Gastroesophageal sphincter (tissue), 4 donors: ENCODE measurements around the gene SETD1B. TPM values are rescaled to one million over a fixed set of nuclear protein-coding genes. Genes with fewer than 3 reads are reported as not detected.
"Not testable (repeated sequence)": the region's sequence is repeated elsewhere in the genome, so short reads cannot be mapped to it uniquely, and the experiment has no call there.

Experiments used
- ATAC-seq: fragments of 150-250 bp; one replicate; pipeline ENCODE4 v1.9.1; 2016; ENCODE audit warnings: mild to moderate bottlenecking, moderate library complexity
- H3K27ac ChIP-seq, 4 donors: fragments of 200-600 bp; sonication (generic) in 3 of 4; 1 replicate in 3 of 4; 2 replicates in 1 of 4; pipeline ENCODE4 v1.5.1; 2016 to 2019
- H3K27me3 ChIP-seq: fragments of 200-600 bp; sonication (generic); one replicate; pipeline ENCODE4 v1.5.1; 2019
- H3K36me3 ChIP-seq, 2 donors: fragments of 200-600 bp; sonication (generic); one replicate each; pipeline ENCODE4 v1.5.1; 2019; ENCODE audit warnings: control low read depth in 1 of 2
- H3K4me1 ChIP-seq, 3 donors: fragments of 200-600 bp; sonication (generic); 1 replicate in 2 of 3; 2 replicates in 1 of 3; pipeline ENCODE4 v1.5.1; 2016 to 2019; ENCODE audit warnings: control low read depth in 2 of 3
- H3K4me3 ChIP-seq, 2 donors: fragments of 200-600 bp; sonication (generic); one replicate each; pipeline ENCODE4 v1.5.1; 2019; ENCODE audit warnings: mild to moderate bottlenecking in 1 of 2, moderate library complexity in 1 of 2
- H3K9me3 ChIP-seq, 3 donors: fragments of 200-600 bp; sonication (generic); one replicate each; pipeline ENCODE4 v1.5.1; 2017 to 2019; ENCODE audit warnings: control low read depth in 2 of 3
- CTCF ChIP-seq, 4 experiments: fragments of 200-600 bp in 2 of 4; fragments of 450-650 bp in 2 of 4; sonication (generic) in 1 of 4; IDR thresholded peaks; one replicate each; pipeline ENCODE4 v1.5.1; 2017 to 2019; ENCODE audit warnings: antibody characterized with exemption in 4 of 4, mild to moderate bottlenecking in 2 of 4, moderate library complexity in 2 of 4
- EP300 ChIP-seq: sonication (generic); formaldehyde crosslinking; IDR thresholded peaks from one replicate; pipeline ENCODE4 v1.6.1; 2017; ENCODE audit warnings: antibody characterized with exemption, mild to moderate bottlenecking
- POLR2A ChIP-seq, 2 donors: fragments of 450-650 bp; IDR thresholded peaks; one replicate each; pipeline ENCODE4 v1.6.1; 2017; ENCODE audit warnings: antibody characterized with exemption in 2 of 2, mild to moderate bottlenecking in 2 of 2, moderate library complexity in 1 of 2
- POLR2AphosphoS5 ChIP-seq: sonication (generic); formaldehyde crosslinking; IDR thresholded peaks from one replicate; pipeline ENCODE4 v1.6.1; 2017; ENCODE audit warnings: antibody characterized with exemption
- WGBS, 2 donors: methylation state at CpG; one replicate each; pipeline ENCODE4 v1.1.5; 2018; ENCODE audit warnings: low coverage in 1 of 2; 5-methylcytosine and 5-hydroxymethylcytosine counted together
- total RNA-seq, 4 donors: library from RNA; depleted of rRNA; stranded (reverse); fragments of >200 nt; gene quantifications; one replicate each; pipeline ENCODE4 v1.1.0, GENCODE V29; 2016

The SETD1B gene
- total RNA-seq, 4 donors from 2014 or later = 9.6 to 25.1 (median 20.3) TPM

GRCh38 chr12:121861636-121862254, 57.9 kb downstream of the SETD1B start:
- WGBS, 2 donors = 21 to 36% methylated on average over 7 to 8 of the region's 11 CpGs
- no peak for ATAC-seq
- H3K9me3 ChIP-seq = no peaks in the 10 kb centered on the region
- H3K4me3 ChIP-seq = no peak overlapping the region
- H3K36me3 ChIP-seq = no peaks in the 10 kb centered on the region
- H3K27me3 ChIP-seq = no peaks in the 10 kb centered on the region
- peak overlapping the region in 2 of 4 donors; percentile 29 to 37 for H3K27ac ChIP-seq
- H3K4me1 ChIP-seq = peaks cover 4 to 32% (median 14%) of the 10 kb centered on the region in 3 donors
- TF ChIP-seq EP300 = no peak
- no peak for TF ChIP-seq POLR2A (IDR thresholded peaks at IDR 0.05)
- no peak for TF ChIP-seq CTCF (IDR thresholded peaks at IDR 0.05)
- TF ChIP-seq POLR2AphosphoS5 = no peak

GRCh38 chr12:121866331-121866730, 62.5 kb downstream of the SETD1B start:
- Histone ChIP-seq H3K9me3 (no peaks in the 10 kb centered on the region), H3K27ac (no peak overlapping the region), H3K4me3 (no peak overlapping the region), H3K27me3 (no peaks in the 10 kb centered on the region), H3K4me1 (peaks cover 0 to 6% (median 0%) of the 10 kb centered on the region in 3 donors), H3K36me3 (no peaks in the 10 kb centered on the region)
- no peak for TF ChIP-seq POLR2AphosphoS5
- no peak for TF ChIP-seq POLR2A (IDR thresholded peaks at IDR 0.05)
- TF ChIP-seq CTCF (IDR thresholded peaks at IDR 0.05) = no peak
- no peak for TF ChIP-seq EP300
- WGBS, 2 donors = 39 to 46% methylated on average over 4 of the region's 4 CpGs
- ATAC-seq = no peak

GRCh38 chr12:121869229-121869628, 65.4 kb downstream of the SETD1B start:
- 90 to 94% methylated on average over 2 to 6 of the region's 8 CpGs for WGBS, 2 donors

GRCh38 chr12:121871467-121871866, 67.7 kb downstream of the SETD1B start:
- WGBS, 2 donors = no CpG with 5 or more reads among the region's 3 CpGs
- Histone ChIP-seq H3K4me1 (no peaks in the 10 kb centered on the region), H3K9me3 (no peaks in the 10 kb centered on the region), H3K4me3 (no peak overlapping the region), H3K27me3 (no peaks in the 10 kb centered on the region), H3K36me3 (no peaks in the 10 kb centered on the region), H3K27ac (no peak overlapping the region)
- no peak for ATAC-seq
- TF ChIP-seq POLR2AphosphoS5 = no peak

More at GRCh38 chr12:121869229-121869628, 65.4 kb downstream of the SETD1B start:
- H3K27me3 ChIP-seq, H3K4me1 ChIP-seq, H3K4me3 ChIP-seq, H3K9me3 ChIP-seq, H3K36me3 ChIP-seq, ATAC-seq, H3K27ac ChIP-seq: not testable (repeated sequence)

GRCh38 chr12:121872546-121873215, 68.9 kb downstream of the SETD1B start:
- TF ChIP-seq POLR2A (IDR thresholded peaks at IDR 0.05) (no peak), POLR2AphosphoS5 (peak; percentile 31)
- no peak overlapping the region for H3K4me3 ChIP-seq
- no peaks in the 10 kb centered on the region for H3K4me1 ChIP-seq
- H3K27me3 ChIP-seq = no peaks in the 10 kb centered on the region
- no peaks in the 10 kb centered on the region for H3K36me3 ChIP-seq
- peak overlapping the region in 3 of 4 donors; percentile 47 to 56 (median 54) for H3K27ac ChIP-seq
- peak; percentile 81 for ATAC-seq
- H3K9me3 ChIP-seq = no peaks in the 10 kb centered on the region
- WGBS, 2 donors = 13 to 46% methylated on average over 1 to 3 of the region's 5 CpGs

- TF ChIP-seq POLR2A (IDR thresholded peaks at IDR 0.05) = no peak
- no peak for TF ChIP-seq CTCF (IDR thresholded peaks at IDR 0.05)
- no peak for TF ChIP-seq POLR2AphosphoS5
- no peak for TF ChIP-seq EP300
- H3K27me3 ChIP-seq = no peaks in the 10 kb centered on the region
- no peak overlapping the region for H3K4me3 ChIP-seq
- peak; percentile 66 for ATAC-seq
- H3K9me3 ChIP-seq = no peaks in the 10 kb centered on the region
- H3K4me1 ChIP-seq = no peaks in the 10 kb centered on the region
- H3K27ac ChIP-seq = peak overlapping the region in 3 of 4 donors; percentile 47 to 56 (median 54)
- 56 to 86% methylated on average over 1 to 2 of the region's 6 CpGs for WGBS, 2 donors
- no peaks in the 10 kb centered on the region for H3K36me3 ChIP-seq
Measured at GRCh38 chr12:121873216-121873569, 69.4 kb downstream of the SETD1B start.
